HL-60 (cell line): ENCODE measurements around the gene DNAH1.

ENCODE experiments used
- DNase-seq, 2 experiments: peaks; one replicate each; pipeline ENCODE4 v3.0.0-alpha.2; 2010 to 2020; ENCODE audit warnings: low read depth in 1 of 2, low spot score in 1 of 2
- H3K27ac ChIP-seq: fragments of 250-450 bp; sonication (Bioruptor Pico); replicated peaks from 2 replicates; pipeline ENCODE4 v1.5.1; 2020; ENCODE audit warnings: mild to moderate bottlenecking, moderate library complexity
- H3K27me3 ChIP-seq: fragments of 250-450 bp; sonication (Bioruptor Pico); 2 replicates; pipeline ENCODE4 v1.5.1; 2021; ENCODE audit warnings: mild to moderate bottlenecking, moderate library complexity; ENCODE audit not compliant: insufficient read depth, poor library complexity, severe bottlenecking
- H3K4me3 ChIP-seq: replicated peaks from 2 replicates; pipeline ENCODE4 v1.5.1; 2011; ENCODE audit warnings: mild to moderate bottlenecking, control low read depth, low read length; ENCODE audit not compliant: insufficient read depth
- CTCF ChIP-seq: IDR thresholded peaks from one replicate; pipeline ENCODE4 v1.5.1; 2011; ENCODE audit warnings: low read length, control low read depth, inconsistent platforms; ENCODE audit not compliant: insufficient read depth
- GABPA ChIP-seq: IDR thresholded peaks from 2 replicates; pipeline ENCODE4 v1.6.1; 2012; ENCODE audit warnings: low read depth
- POLR2AphosphoS5 ChIP-seq: IDR thresholded peaks from 2 replicates; pipeline ENCODE4 v1.6.1; 2012; ENCODE audit warnings: low read depth
- REST ChIP-seq: IDR thresholded peaks from 2 replicates; pipeline ENCODE4 v1.6.1; 2012; ENCODE audit warnings: low read depth; ENCODE audit not compliant: insufficient replicate concordance
- SPI1 ChIP-seq: IDR thresholded peaks from 2 replicates; pipeline ENCODE4 v1.6.1; 2012; ENCODE audit warnings: low read depth, mild to moderate bottlenecking, borderline replicate concordance

The DNAH1 gene

GRCh38 chr3:52349611-52350395, 33.7 kb downstream of the DNAH1 start:
- H3K27ac ChIP-seq = no peak overlapping the region
- no peak for DNase-seq
- no peak overlapping the region for H3K4me3 ChIP-seq
- H3K27me3 ChIP-seq = no peaks in the 10 kb centered on the region
- no peak for TF ChIP-seq SPI1
- no peak for TF ChIP-seq CTCF
- TF ChIP-seq REST = no peak
- TF ChIP-seq GABPA = no peak
- TF ChIP-seq POLR2AphosphoS5 = no peak

GRCh38 chr3:52350416-52350815, 34.3 kb downstream of the DNAH1 start:
- no peak for DNase-seq
- Histone ChIP-seq H3K4me3 (no peak overlapping the region), H3K27me3 (no peaks in the 10 kb centered on the region), H3K27ac (no peak overlapping the region)
- TF ChIP-seq GABPA (no peak), POLR2AphosphoS5 (no peak), SPI1 (no peak), CTCF (no peak), REST (no peak)

- no peak for TF ChIP-seq CTCF
- no peak for TF ChIP-seq GABPA
- no peak for TF ChIP-seq REST
- TF ChIP-seq POLR2AphosphoS5 = no peak
- no peak for TF ChIP-seq SPI1
- Histone ChIP-seq H3K27ac (no peak overlapping the region), H3K4me3 (no peak overlapping the region), H3K27me3 (no peaks in the 10 kb centered on the region)
- no peak for DNase-seq
Measured at GRCh38 chr3:52350981-52351761, 35.1 kb downstream of the DNAH1 start.
